Upper lobe of left lung (tissue), 6 donors: ENCODE measurements around the gene NCR2. TPM values are rescaled to one million over a fixed set of nuclear protein-coding genes. Genes with fewer than 3 reads are reported as not detected.

Experiments
- ATAC-seq, 2 donors: fragments of 200-7000 bp; cut with Tn5 transposase; one replicate each; pipeline ENCODE4 v1.9.1; 2022; ENCODE audit warnings: mild to moderate bottlenecking in 2 of 2, moderate library complexity in 2 of 2; ENCODE audit not compliant: low FRiP score in 2 of 2
- DNase-seq, 2 donors: peaks; one replicate each; pipeline ENCODE4 v3.0.0-alpha.2; 2019 to 2020
- H3K27ac ChIP-seq, 4 donors: fragments of 200-600 bp; sonication (generic); one replicate each; pipeline ENCODE4 v1.5.1; 2016 to 2019
- H3K27me3 ChIP-seq, 4 donors: fragments of 200-600 bp; sonication (generic); one replicate each; pipeline ENCODE4 v1.5.1; 2017 to 2019
- H3K36me3 ChIP-seq, 4 donors: fragments of 200-600 bp; sonication (generic); one replicate each; pipeline ENCODE4 v1.5.1; 2016 to 2019
- H3K4me1 ChIP-seq, 4 donors: fragments of 200-600 bp; sonication (generic); one replicate each; pipeline ENCODE4 v1.5.1; 2018 to 2019
- H3K4me3 ChIP-seq, 4 donors: fragments of 200-600 bp; sonication (generic); one replicate each; pipeline ENCODE4 v1.5.1; 2017 to 2019; ENCODE audit warnings: mild to moderate bottlenecking in 2 of 4, moderate library complexity in 1 of 4
- H3K9me3 ChIP-seq, 4 donors: fragments of 200-600 bp; sonication (generic); one replicate each; pipeline ENCODE4 v1.5.1; 2018 to 2019
- EP300 ChIP-seq, 4 donors: sonication (generic); formaldehyde crosslinking; IDR thresholded peaks; one replicate each; pipeline ENCODE4 v1.5.1; 2017; ENCODE audit warnings: antibody characterized with exemption in 4 of 4, control low read depth in 2 of 4
- POLR2A ChIP-seq, 4 donors: fragments of 450-650 bp; IDR thresholded peaks; one replicate each; pipeline ENCODE4 v1.5.1; 2016 to 2017; ENCODE audit warnings: antibody characterized with exemption in 4 of 4, mild to moderate bottlenecking in 2 of 4
- POLR2AphosphoS5 ChIP-seq, 2 donors: sonication (generic); formaldehyde crosslinking; IDR thresholded peaks; one replicate each; pipeline ENCODE4 v1.5.1; 2017; ENCODE audit warnings: antibody characterized with exemption in 2 of 2
- WGBS, 2 donors: methylation state at CpG; one replicate each; pipeline ENCODE4 v1.1.5; 2017 to 2018; 5-methylcytosine and 5-hydroxymethylcytosine counted together
- total RNA-seq, 6 donors: library from RNA; depleted of rRNA in 4 of 6; stranded (reverse); fragments of >200 nt in 4 of 6; gene quantifications; one replicate each; pipeline versions ENCODE4 v1.1.0 to v1.2.1, GENCODE V29; 2016 to 2021
- TF ChIP-seq, protein P1 (sequence below), 6 experiments: fragments of 450-650 bp in 4 of 6; fragments of 200-600 bp in 2 of 6; sonication (generic) in 2 of 6; IDR thresholded peaks; one replicate each; pipeline ENCODE4 v1.5.1; 2016 to 2019; ENCODE audit warnings: antibody characterized with exemption in 6 of 6
- donor health status: DM: no; HTN: no; CAD: no; lungs with moderate emphysema.
- donor health status: DM: no; HTN: yes; CAD: no; lungs with severe emphysema.

Gene NCR2
- total RNA-seq, 6 donors from 2014 or later = not detected

DNA sequence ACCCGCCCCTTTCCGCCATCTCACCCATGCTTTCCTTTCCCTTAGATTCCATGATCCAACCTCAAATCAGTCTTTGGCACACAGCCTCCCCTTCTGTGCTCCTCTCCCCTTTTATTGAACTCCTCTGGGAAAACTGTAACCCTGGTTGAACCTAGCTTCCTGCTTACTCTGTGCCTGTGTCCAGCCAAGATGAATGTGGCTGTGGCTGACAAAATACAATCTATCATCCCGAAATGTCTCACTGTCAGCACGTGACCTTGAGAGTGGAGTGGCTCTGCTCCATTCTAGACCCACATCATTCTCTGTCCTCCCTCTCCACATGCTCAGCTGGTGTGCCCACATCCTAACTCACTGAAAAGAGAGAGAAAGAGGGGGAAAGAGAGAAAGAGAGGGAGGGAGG, 11.0 kb downstream of the NCR2 start:
- 66 to 72% methylated on average over 4 of the region's 4 CpGs for WGBS, 2 donors
- ATAC-seq = no peak
- H3K4me3 ChIP-seq = no peak overlapping the region
- H3K9me3 ChIP-seq = no peaks in the 10 kb centered on the region
- no peaks in the 10 kb centered on the region for H3K36me3 ChIP-seq
- H3K4me1 ChIP-seq = no peaks in the 10 kb centered on the region
- TF ChIP-seq POLR2A (IDR thresholded peaks at IDR 0.05) = no peak
- TF ChIP-seq, protein P1, sequence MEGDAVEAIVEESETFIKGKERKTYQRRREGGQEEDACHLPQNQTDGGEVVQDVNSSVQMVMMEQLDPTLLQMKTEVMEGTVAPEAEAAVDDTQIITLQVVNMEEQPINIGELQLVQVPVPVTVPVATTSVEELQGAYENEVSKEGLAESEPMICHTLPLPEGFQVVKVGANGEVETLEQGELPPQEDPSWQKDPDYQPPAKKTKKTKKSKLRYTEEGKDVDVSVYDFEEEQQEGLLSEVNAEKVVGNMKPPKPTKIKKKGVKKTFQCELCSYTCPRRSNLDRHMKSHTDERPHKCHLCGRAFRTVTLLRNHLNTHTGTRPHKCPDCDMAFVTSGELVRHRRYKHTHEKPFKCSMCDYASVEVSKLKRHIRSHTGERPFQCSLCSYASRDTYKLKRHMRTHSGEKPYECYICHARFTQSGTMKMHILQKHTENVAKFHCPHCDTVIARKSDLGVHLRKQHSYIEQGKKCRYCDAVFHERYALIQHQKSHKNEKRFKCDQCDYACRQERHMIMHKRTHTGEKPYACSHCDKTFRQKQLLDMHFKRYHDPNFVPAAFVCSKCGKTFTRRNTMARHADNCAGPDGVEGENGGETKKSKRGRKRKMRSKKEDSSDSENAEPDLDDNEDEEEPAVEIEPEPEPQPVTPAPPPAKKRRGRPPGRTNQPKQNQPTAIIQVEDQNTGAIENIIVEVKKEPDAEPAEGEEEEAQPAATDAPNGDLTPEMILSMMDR (IDR thresholded peaks at IDR 0.05) = no peak
- no peak for TF ChIP-seq EP300 (IDR thresholded peaks at IDR 0.05)
- TF ChIP-seq POLR2AphosphoS5 (IDR thresholded peaks at IDR 0.05) = no peak
- no peak overlapping the region for H3K27ac ChIP-seq
- no peaks in the 10 kb centered on the region for H3K27me3 ChIP-seq
- no peak for DNase-seq

DNA sequence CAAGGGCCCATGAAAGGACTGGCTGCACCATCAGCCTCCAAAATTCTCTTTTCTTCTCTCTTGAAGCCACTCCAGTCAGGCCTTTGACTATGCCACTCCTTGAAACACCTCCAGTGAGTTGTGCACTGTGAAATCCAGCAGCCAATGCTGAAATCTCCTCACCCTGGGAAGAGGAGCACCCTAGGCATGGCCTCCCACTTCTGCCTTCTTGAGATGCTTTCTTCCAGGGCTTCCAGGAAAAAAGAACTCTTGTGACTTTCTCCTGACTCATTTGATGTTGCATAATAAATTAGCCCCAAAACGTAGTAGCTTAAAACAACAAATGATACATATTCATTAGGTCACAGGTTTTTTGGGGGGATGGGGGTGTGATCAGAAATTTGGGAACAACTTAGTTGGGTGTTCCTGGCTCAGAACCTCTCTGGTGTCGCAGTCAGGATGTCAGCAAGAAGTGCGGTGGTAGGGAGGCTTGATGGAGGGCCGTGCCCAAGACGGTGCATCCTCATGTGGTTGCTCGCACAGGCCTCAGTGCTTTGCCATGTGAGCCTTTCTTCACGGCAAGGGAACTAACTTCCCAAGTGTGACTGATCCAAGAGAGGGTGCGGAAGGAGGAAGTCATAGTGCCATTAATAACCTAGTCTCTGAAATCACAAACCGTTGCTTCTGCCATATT, 12.1 kb downstream of the NCR2 start:
- H3K9me3 ChIP-seq = no peaks in the 10 kb centered on the region
- ATAC-seq = no peak
- TF ChIP-seq POLR2AphosphoS5 (IDR thresholded peaks at IDR 0.05) = no peak
- no peak for TF ChIP-seq POLR2A (IDR thresholded peaks at IDR 0.05)
- no peak for TF ChIP-seq EP300 (IDR thresholded peaks at IDR 0.05)
- TF ChIP-seq, protein P1 (IDR thresholded peaks at IDR 0.05) = no peak
- WGBS, 2 donors = 74 to 80% methylated on average over 9 of the region's 9 CpGs
- no peak overlapping the region for H3K4me3 ChIP-seq
- H3K36me3 ChIP-seq = no peaks in the 10 kb centered on the region
- H3K4me1 ChIP-seq = no peaks in the 10 kb centered on the region
- no peak overlapping the region for H3K27ac ChIP-seq
- no peaks in the 10 kb centered on the region for H3K27me3 ChIP-seq
- DNase-seq = no peak

DNA sequence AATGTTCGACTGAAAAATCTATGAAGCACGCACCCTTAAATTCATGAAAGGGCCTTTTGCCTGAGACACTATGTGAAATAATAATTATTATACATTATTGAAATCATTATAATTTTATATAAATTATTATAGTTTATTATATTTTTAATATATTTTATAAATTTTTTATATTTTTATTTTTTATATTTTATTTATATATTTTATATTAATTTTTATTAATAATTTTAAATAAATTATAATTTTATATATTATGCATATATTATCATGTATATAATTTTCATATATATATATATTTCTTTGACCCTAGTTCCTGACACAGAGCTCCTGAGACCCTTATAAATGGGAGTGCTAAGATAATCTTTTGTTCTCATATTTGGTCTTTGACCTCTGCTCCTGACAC, 13.5 kb downstream of the NCR2 start:
- no peaks in the 10 kb centered on the region for H3K27me3 ChIP-seq
- ATAC-seq = no peak
- 97% methylated on average over 2 of the region's 2 CpGs for WGBS, 2 donors

DNA sequence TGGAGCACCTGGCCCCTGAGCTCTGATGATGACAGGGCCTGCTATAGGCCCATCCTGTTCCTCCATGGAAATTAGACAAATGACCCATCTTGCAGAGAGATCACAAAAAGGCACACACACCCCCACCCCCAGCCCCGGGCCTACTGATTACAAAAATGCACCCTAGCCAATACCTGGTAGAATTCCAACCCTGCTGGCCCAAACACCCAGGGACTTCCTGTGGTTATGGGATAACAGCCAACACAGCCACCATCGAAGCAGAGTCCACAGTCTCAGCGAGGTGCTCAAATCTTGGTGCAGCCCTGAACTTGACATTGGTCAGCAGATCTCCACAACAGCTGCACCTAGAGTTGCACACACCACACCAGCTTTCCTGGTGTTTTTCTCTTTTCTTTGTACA, 17.0 kb downstream of the NCR2 start:
- no peaks in the 10 kb centered on the region for H3K27me3 ChIP-seq
- DNase-seq (no peak), ATAC-seq (no peak)
- H3K27ac ChIP-seq = no peak overlapping the region
- TF ChIP-seq POLR2AphosphoS5 (IDR thresholded peaks at IDR 0.05) (no peak), POLR2A (IDR thresholded peaks at IDR 0.05) (no peak), EP300 (IDR thresholded peaks at IDR 0.05) (no peak)
- H3K4me1 ChIP-seq = no peaks in the 10 kb centered on the region
- H3K9me3 ChIP-seq = no peaks in the 10 kb centered on the region
- 20 to 28% methylated on average over 3 of the region's 3 CpGs for WGBS, 2 donors
- no peaks in the 10 kb centered on the region for H3K36me3 ChIP-seq
- H3K4me3 ChIP-seq = no peak overlapping the region

More for the DNA sequence above, 13.5 kb downstream of the NCR2 start:
- H3K9me3 ChIP-seq = no peaks in the 10 kb centered on the region
- TF ChIP-seq POLR2A (IDR thresholded peaks at IDR 0.05) (no peak), POLR2AphosphoS5 (IDR thresholded peaks at IDR 0.05) (no peak), EP300 (IDR thresholded peaks at IDR 0.05) (no peak)
- TF ChIP-seq, protein P1 (IDR thresholded peaks at IDR 0.05) = no peak
- no peak overlapping the region for H3K4me3 ChIP-seq
- H3K4me1 ChIP-seq = no peaks in the 10 kb centered on the region
- H3K27ac ChIP-seq = no peak overlapping the region
- no peak for DNase-seq
- no peaks in the 10 kb centered on the region for H3K36me3 ChIP-seq

DNA sequence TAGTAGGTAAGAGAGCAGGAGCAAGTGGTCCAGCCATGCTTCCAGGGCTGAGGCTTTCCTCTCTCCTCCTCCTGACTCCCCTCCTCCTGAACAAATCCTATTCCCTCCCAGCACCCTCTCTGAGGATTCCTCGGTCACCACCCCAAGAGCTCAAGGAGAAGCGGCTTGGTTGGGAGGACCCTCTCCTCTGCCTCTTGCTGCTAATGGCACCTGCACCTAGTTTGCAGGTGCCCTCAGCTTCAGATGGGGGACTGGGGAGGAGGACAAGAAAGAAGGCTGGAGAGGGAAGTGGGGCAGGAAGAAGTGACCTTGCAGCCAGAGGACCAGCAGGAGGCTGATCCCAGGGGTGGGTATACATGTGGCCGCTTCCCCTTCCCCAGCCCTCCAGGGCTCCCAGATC, 17.5 kb downstream of the NCR2 start:
- DNase-seq = no peak
- H3K27ac ChIP-seq = no peak overlapping the region

DNA sequence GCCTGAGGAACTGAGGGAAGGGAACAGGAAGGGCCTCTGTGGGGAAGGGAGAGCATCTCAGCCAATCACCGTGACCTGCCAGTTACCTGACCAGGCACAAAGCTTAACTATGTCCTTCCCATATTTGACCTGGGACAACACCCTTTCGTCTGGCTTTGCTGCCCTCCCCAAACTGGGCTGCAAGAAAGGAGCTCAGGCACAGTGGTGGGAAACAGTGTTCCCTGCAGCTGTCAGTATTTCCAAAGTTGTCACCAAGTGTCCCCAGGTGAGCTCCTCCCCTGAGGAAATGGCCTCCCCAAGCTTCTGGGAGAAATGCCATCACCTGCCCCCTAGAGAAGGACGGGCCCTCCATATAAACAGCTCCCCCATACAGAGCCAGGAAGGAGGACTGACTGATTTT, 17.9 kb downstream of the NCR2 start:
- DNase-seq = no peak
- no peaks in the 10 kb centered on the region for H3K9me3 ChIP-seq
- H3K4me1 ChIP-seq = no peaks in the 10 kb centered on the region
- no peak for ATAC-seq
- H3K4me3 ChIP-seq = no peak overlapping the region
- WGBS, 2 donors = 58 to 67% methylated on average over 1 to 3 of the region's 3 CpGs
- TF ChIP-seq POLR2AphosphoS5 (IDR thresholded peaks at IDR 0.05) (no peak), POLR2A (IDR thresholded peaks at IDR 0.05) (no peak), EP300 (IDR thresholded peaks at IDR 0.05) (no peak)
- TF ChIP-seq, protein P1 (IDR thresholded peaks at IDR 0.05) = no peak
- no peak overlapping the region for H3K27ac ChIP-seq
- no peaks in the 10 kb centered on the region for H3K27me3 ChIP-seq
- no peaks in the 10 kb centered on the region for H3K36me3 ChIP-seq

More for the DNA sequence above, 17.5 kb downstream of the NCR2 start:
- no peak for ATAC-seq
- H3K4me1 ChIP-seq = no peaks in the 10 kb centered on the region
- TF ChIP-seq POLR2A (IDR thresholded peaks at IDR 0.05) = no peak
- H3K9me3 ChIP-seq = no peaks in the 10 kb centered on the region
- H3K4me3 ChIP-seq = no peak overlapping the region
- WGBS, 2 donors = 92 to 95% methylated on average over 3 of the region's 3 CpGs
- no peaks in the 10 kb centered on the region for H3K36me3 ChIP-seq
- no peaks in the 10 kb centered on the region for H3K27me3 ChIP-seq
